Cardiac fibroblast (primary cell): ENCODE data around the gene TPM2.

Source experiments
- DNase-seq, 2 donors: peaks; one replicate each; pipeline versions ENCODE4 v3.0.0 to v3.0.0-alpha.2; 2010; ENCODE audit warnings: low read depth in 2 of 2
- H3K4me3 ChIP-seq, 2 donors: replicated peaks in 1 of 2; 1 replicate in 1 of 2; 2 replicates in 1 of 2; pipeline ENCODE4 v1.5.1; 2011; ENCODE audit warnings: low read depth in 2 of 2, low read length in 2 of 2, mild to moderate bottlenecking in 2 of 2, moderate library complexity in 1 of 2
- CTCF ChIP-seq: IDR thresholded peaks from one replicate; pipeline ENCODE4 v1.5.1; 2011; ENCODE audit warnings: low read depth, mild to moderate bottlenecking, low read length, inconsistent platforms

TPM2 gene

GRCh38 chr9:35680331-35681105, 9.2 kb downstream of the TPM2 start:
- no peak overlapping the region for H3K4me3 ChIP-seq
- DNase-seq: peak; percentile 62 to 67
- TF ChIP-seq CTCF: no peak

- no peak for TF ChIP-seq CTCF
- DNase-seq: no peak
- no peak overlapping the region for H3K4me3 ChIP-seq
Observed at GRCh38 chr9:35679766-35680330, 9.9 kb downstream of the TPM2 start.

- TF ChIP-seq CTCF: no peak
- no peak for DNase-seq
- H3K4me3 ChIP-seq: no peak overlapping the region
Observed at GRCh38 chr9:35679091-35679490, 10.6 kb downstream of the TPM2 start.

- TF ChIP-seq CTCF: no peak
- peak overlapping the region; percentile 48 to 49 for H3K4me3 ChIP-seq
- DNase-seq: no peak
Observed at GRCh38 chr9:35675732-35676392, 13.9 kb downstream of the TPM2 start.

GRCh38 chr9:35675204-35675603, 14.5 kb downstream of the TPM2 start:
- DNase-seq: no peak
- no peak for TF ChIP-seq CTCF
- H3K4me3 ChIP-seq: no peak overlapping the region

GRCh38 chr9:35674025-35674361, 15.7 kb downstream of the TPM2 start:
- TF ChIP-seq CTCF: no peak
- no peak for DNase-seq

More at GRCh38 chr9:35674025-35674361, 15.7 kb downstream of the TPM2 start:
- H3K4me3 ChIP-seq: no peak overlapping the region
